ENCODE measurements around the gene KPNB1. TPM values are rescaled to one million over a fixed set of nuclear protein-coding genes. Genes with fewer than 3 reads are reported as not detected.

The KPNB1 gene
- polyA plus RNA-seq (2011; rRNA removed): 358 and 452 TPM in 2 replicates
- 106 and 139 TPM in 2 replicates for polyA plus RNA-seq (2012; cell fraction: cytosol; rRNA removed)
- polyA plus RNA-seq (2012; cell fraction: nucleus; rRNA removed): 126 and 194 TPM in 2 replicates
- 315 to 338 TPM (median 320 TPM) in 3 replicates for polyA plus RNA-seq (2017; fragmentation: RNase III; extraction: RNeasy Plus Mini Kit Qiagen cat#74134 plus additional on column Dnase treatment)
- polyA minus RNA-seq (2011; rRNA and poly(A)+ RNA removed): 388 and 417 TPM in 2 replicates

DNA sequence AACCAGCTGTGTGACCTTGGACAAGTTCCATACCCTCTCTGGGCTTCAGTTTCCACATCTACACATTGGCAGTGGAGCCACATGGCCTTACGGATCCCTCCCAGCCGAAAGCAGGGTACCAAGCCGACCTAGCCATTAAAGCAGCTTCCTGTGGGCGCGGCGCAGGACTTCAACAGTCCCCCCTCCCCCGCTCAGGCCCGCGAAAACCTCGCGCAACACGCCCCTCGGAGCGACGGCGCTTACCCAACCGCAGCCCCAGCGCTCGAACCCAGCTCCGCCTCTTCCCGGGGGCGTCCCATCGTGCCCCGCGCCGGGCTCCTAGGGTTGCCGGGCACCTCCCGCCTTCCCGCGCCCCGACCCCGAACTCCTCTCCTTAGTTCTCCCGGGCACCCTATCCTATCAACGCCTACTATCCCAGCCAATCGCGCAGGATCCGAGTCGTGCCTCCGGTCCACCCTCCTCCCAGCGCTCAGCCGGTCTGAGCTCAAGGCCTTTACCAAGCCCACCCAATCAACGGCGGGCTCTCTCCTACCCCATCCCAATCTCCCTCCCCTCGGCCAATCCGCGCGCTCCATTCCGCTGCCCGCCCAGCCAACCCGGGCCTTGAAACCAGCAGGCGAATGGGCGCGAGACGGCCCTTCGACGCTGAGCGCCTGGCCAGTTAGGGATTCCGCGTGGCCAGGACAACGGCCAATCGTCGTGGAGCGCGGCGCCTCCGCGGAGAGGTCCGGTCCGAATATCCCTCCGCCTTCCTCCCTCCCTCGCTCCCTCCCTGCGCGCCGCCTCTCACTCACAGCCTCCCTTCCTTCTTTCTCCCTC lies at the start of gene KPNB1:
Gene KPNB1, plus strand, starts transcription at position 767 of the 819 bp plus-strand sequence. CDS start 326 bp downstream, outside the sequence.
- ChIA-PET POLR2A (interaction anchor here (0.8 to 6.7 kb wide), 17 partner anchors 10 to 325 kb away, joined by 3 to 48 read pairs (median 4); partner anchors contain the start of genes EFCAB13, LRRC46, MRPL10 and SP2), CTCF (interaction anchor here (1.0 to 8.8 kb wide), 9 partner anchors 9 to 369 kb away, joined by 3 to 138 read pairs (median 7); no protein-coding TSS in a partner anchor)
- FAIRE-seq: peak; percentile 93
- WGBS (ENCODE audit: missing lambda C conversion rate): under 1% methylated on average over 62 of the region's 74 CpGs
- DNase-seq (ENCODE audit: low read depth in 1 of 2, low spot score in 1 of 2): peak; percentile 97 to 100
- H3K4me3 ChIP-seq: peak within 1 kb of the TSS; percentile 69
- ATAC-seq: peak; percentile 87 to 93
- peaks cover 37% of the 10 kb centered on the region for H3K4me1 ChIP-seq
- peak within 1 kb of the TSS; percentile 85 for H3K4me2 ChIP-seq
- peak within 1 kb of the TSS; percentile 92 to 95 for H3K27ac ChIP-seq
- no peaks in the 10 kb centered on the region for H3K9me3 ChIP-seq
- TF ChIP-seq, protein P1, sequence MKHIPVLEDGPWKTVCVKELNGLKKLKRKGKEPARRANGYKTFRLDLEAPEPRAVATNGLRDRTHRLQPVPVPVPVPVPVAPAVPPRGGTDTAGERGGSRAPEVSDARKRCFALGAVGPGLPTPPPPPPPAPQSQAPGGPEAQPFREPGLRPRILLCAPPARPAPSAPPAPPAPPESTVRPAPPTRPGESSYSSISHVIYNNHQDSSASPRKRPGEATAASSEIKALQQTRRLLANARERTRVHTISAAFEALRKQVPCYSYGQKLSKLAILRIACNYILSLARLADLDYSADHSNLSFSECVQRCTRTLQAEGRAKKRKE (CRISPR knock-in tag; IDR thresholded peaks at IDR 0.05; ENCODE audit: low read depth): peak; percentile 98
- peak; percentile 90 for TF ChIP-seq ZSCAN20 (CRISPR knock-in tag; IDR thresholded peaks at IDR 0.05)
- peak; percentile 99 for TF ChIP-seq HOXB5 (CRISPR knock-in tag; IDR thresholded peaks at IDR 0.05)
- peak in 1 of 2 experiments; percentile 86; a peak in 2 of 4 replicates for TF ChIP-seq CEBPB (IDR thresholded peaks at IDR 0.05)
- peak; percentile 7; the same call in 1 of the 2 replicates for TF ChIP-seq HDAC2 (IDR thresholded peaks at IDR 0.05)
- no peak for TF ChIP-seq BHLHE40 (IDR thresholded peaks at IDR 0.05; ENCODE audit: low read depth, low read length)
- peak; percentile 56; the same call in 1 of the 2 replicates for TF ChIP-seq PHF8 (IDR thresholded peaks at IDR 0.05; ENCODE audit: borderline replicate concordance, low read depth)
- TF ChIP-seq CBX8 (IDR thresholded peaks at IDR 0.05): no peak
- TF ChIP-seq CHD2 (IDR thresholded peaks at IDR 0.05; ENCODE audit: low read length, partially characterized antibody): peak; percentile 86
- TF ChIP-seq, protein P2, sequence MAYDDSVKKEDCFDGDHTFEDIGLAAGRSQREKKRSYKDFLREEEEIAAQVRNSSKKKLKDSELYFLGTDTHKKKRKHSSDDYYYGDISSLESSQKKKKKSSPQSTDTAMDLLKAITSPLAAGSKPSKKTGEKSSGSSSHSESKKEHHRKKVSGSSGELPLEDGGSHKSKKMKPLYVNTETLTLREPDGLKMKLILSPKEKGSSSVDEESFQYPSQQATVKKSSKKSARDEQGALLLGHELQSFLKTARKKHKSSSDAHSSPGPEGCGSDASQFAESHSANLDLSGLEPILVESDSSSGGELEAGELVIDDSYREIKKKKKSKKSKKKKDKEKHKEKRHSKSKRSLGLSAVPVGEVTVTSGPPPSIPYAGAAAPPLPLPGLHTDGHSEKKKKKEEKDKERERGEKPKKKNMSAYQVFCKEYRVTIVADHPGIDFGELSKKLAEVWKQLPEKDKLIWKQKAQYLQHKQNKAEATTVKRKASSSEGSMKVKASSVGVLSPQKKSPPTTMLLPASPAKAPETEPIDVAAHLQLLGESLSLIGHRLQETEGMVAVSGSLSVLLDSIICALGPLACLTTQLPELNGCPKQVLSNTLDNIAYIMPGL (CRISPR knock-in tag; IDR thresholded peaks at IDR 0.05; ENCODE audit: borderline replicate concordance): no peak
- peak; percentile 97 for TF ChIP-seq TFCP2L1 (CRISPR knock-in tag; IDR thresholded peaks at IDR 0.05)
- TF ChIP-seq MAZ (IDR thresholded peaks at IDR 0.05; ENCODE audit: borderline replicate concordance, low read depth, low read length): peak; percentile 99
- no peak for TF ChIP-seq EHMT2 (IDR thresholded peaks at IDR 0.05; ENCODE audit: low read depth)
- no peak for TF ChIP-seq SMC3 (IDR thresholded peaks at IDR 0.05)
- TF ChIP-seq, protein P3, sequence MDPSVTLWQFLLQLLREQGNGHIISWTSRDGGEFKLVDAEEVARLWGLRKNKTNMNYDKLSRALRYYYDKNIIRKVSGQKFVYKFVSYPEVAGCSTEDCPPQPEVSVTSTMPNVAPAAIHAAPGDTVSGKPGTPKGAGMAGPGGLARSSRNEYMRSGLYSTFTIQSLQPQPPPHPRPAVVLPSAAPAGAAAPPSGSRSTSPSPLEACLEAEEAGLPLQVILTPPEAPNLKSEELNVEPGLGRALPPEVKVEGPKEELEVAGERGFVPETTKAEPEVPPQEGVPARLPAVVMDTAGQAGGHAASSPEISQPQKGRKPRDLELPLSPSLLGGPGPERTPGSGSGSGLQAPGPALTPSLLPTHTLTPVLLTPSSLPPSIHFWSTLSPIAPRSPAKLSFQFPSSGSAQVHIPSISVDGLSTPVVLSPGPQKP (IDR thresholded peaks at IDR 0.05; ENCODE audit: low read depth, low read length): no peak
- TF ChIP-seq SREBF2 (IDR thresholded peaks at IDR 0.05): no peak
- peak; percentile 97 for TF ChIP-seq HOXB13 (CRISPR knock-in tag; IDR thresholded peaks at IDR 0.05; ENCODE audit: low read depth)
- peak; percentile 96 for TF ChIP-seq EHF (CRISPR knock-in tag; IDR thresholded peaks at IDR 0.05)
- TF ChIP-seq POLR2A (IDR thresholded peaks at IDR 0.05; ENCODE audit: low read length): peak; percentile 71
- no peak for TF ChIP-seq ZNF302 (CRISPR knock-in tag; IDR thresholded peaks at IDR 0.05)
- TF ChIP-seq FOSB (CRISPR knock-in tag; IDR thresholded peaks at IDR 0.05): peak; percentile 51; the same call in 1 of the 2 replicates
- TF ChIP-seq, protein P4, sequence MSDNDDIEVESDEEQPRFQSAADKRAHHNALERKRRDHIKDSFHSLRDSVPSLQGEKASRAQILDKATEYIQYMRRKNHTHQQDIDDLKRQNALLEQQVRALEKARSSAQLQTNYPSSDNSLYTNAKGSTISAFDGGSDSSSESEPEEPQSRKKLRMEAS (IDR thresholded peaks at IDR 0.05): peak; percentile 93
- TF ChIP-seq JUNB (IDR thresholded peaks at IDR 0.05): no peak
- TF ChIP-seq JUN (IDR thresholded peaks at IDR 0.05): peak; percentile 30 to 91; a peak in 4 of 5 replicates
- TF ChIP-seq TP53 (CRISPR knock-in tag; IDR thresholded peaks at IDR 0.05): peak; percentile 97
- TF ChIP-seq, protein P5, sequence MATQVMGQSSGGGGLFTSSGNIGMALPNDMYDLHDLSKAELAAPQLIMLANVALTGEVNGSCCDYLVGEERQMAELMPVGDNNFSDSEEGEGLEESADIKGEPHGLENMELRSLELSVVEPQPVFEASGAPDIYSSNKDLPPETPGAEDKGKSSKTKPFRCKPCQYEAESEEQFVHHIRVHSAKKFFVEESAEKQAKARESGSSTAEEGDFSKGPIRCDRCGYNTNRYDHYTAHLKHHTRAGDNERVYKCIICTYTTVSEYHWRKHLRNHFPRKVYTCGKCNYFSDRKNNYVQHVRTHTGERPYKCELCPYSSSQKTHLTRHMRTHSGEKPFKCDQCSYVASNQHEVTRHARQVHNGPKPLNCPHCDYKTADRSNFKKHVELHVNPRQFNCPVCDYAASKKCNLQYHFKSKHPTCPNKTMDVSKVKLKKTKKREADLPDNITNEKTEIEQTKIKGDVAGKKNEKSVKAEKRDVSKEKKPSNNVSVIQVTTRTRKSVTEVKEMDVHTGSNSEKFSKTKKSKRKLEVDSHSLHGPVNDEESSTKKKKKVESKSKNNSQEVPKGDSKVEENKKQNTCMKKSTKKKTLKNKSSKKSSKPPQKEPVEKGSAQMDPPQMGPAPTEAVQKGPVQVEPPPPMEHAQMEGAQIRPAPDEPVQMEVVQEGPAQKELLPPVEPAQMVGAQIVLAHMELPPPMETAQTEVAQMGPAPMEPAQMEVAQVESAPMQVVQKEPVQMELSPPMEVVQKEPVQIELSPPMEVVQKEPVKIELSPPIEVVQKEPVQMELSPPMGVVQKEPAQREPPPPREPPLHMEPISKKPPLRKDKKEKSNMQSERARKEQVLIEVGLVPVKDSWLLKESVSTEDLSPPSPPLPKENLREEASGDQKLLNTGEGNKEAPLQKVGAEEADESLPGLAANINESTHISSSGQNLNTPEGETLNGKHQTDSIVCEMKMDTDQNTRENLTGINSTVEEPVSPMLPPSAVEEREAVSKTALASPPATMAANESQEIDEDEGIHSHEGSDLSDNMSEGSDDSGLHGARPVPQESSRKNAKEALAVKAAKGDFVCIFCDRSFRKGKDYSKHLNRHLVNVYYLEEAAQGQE (IDR thresholded peaks at IDR 0.05): no peak
- TF ChIP-seq GATA3 (IDR thresholded peaks at IDR 0.05; ENCODE audit: borderline replicate concordance): peak; percentile 50; the same call in 1 of the 2 replicates
- peak; percentile 97 for TF ChIP-seq ZFP36 (IDR thresholded peaks at IDR 0.05; ENCODE audit: borderline replicate concordance, partially characterized antibody)
- no peak for TF ChIP-seq CHD4 (IDR thresholded peaks at IDR 0.05; ENCODE audit: borderline replicate concordance)
- TF ChIP-seq KDM1A (IDR thresholded peaks at IDR 0.05; ENCODE audit: low read depth): peak; percentile 97; the same call in 1 of the 2 replicates
- TF ChIP-seq CBX2 (IDR thresholded peaks at IDR 0.05; ENCODE audit: borderline replicate concordance, low read depth): no peak

All from A549 (cell line).